Measurements from ENCODE around the gene GRIN2C.

The GRIN2C gene

GRCh38 chr17:74863420-74864296, 4.0 kb upstream of the GRIN2C start:
- DNase-seq, result no peak

GRCh38 chr17:74862919-74863318, 3.2 kb upstream of the GRIN2C start:
- DNase-seq, result no peak

GRCh38 chr17:74862108-74862901, 2.6 kb upstream of the GRIN2C start:
- peak in 1 of 2 experiments; percentile 84 for DNase-seq

DNA sequence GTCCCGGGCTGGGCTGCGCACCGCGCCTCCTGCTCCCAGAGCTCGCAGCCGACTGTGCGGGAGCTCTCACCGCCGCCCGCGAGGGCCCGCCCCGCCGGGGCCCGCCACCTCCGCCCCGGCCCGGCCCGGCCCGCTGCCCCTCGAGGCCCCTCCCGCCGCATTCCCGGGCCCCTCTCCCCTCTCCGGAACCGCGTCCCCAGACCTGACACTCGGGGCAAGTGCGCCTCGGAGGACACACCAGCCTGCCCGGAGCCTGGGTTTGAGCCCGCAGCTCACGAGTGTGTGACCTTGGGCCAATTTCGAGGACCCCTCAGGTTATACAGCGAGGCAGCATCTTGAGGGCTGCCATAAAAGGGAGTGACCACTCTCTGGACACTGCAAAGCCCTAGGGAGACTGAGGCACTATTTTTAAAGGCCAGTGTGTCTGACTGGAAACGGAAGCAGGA, 2.0 kb upstream of the GRIN2C start:
- DNase-seq, result no peak

- no peak for DNase-seq
Observed at GRCh38 chr17:74860872-74861661, 1.4 kb upstream of the GRIN2C start.

GRCh38 chr17:74860229-74860871, 665 bp upstream of the GRIN2C start:
- DNase-seq, result no peak

GRCh38 chr17:74858672-74859458, 820 bp downstream of the GRIN2C start:
- DNase-seq, result no peak

- no peak for DNase-seq
Observed at GRCh38 chr17:74857191-74857590, 2.5 kb downstream of the GRIN2C start.

GRCh38 chr17:74856112-74856511, 3.6 kb downstream of the GRIN2C start:
- peak in 1 of 2 experiments; percentile 45 for DNase-seq

DNA sequence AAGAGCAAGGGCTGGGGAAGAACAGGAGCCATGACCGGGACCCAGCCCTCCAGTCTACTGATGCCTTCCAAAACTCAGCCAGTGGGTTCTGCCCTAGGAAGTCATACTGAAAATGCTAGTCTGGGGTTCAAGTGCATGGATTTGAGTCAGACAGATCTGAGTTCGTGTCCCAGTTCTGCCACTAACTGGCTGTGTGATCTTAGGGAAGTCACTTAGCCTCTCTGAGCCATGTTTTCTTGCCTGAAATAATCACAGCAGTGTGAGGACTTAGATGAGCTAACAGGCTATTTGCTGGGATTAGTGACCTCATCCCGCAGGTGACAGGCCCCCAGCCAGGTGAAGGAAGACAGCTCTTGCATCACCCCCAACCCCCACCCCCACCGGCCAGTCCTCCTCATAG, 4.4 kb downstream of the GRIN2C start:
- DNase-seq, result no peak

DNA sequence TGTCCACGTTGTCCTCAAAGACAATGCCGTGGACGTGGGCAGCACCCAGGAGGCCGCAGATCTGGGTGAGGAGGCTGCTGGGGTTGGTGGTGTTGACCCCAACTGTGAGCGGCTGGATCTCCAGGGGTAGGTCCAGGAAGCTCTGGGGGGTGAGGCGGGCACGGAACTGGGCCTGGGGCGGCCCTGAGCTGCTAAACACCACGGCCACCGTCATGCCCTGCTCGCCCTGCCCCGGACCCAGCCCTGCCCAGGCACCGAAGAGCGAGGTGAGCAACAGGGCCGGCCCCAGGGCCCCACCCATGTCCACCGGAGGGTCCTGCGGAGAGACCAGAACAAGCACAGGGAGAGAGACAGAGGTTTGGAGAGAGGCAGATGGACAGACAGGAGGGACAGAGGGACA, 4.9 kb downstream of the GRIN2C start:
- DNase-seq, result no peak

GRCh38 chr17:74853669-74854068, 6.0 kb downstream of the GRIN2C start:
- no peak for DNase-seq

- DNase-seq, result no peak
Observed at GRCh38 chr17:74853048-74853397, 6.7 kb downstream of the GRIN2C start.

GRCh38 chr17:74852237-74853047, 7.2 kb downstream of the GRIN2C start:
- no peak for DNase-seq

GRCh38 chr17:74851612-74852236, 8.0 kb downstream of the GRIN2C start:
- DNase-seq, result no peak

GRCh38 chr17:74850914-74851313, 8.8 kb downstream of the GRIN2C start:
- no peak for DNase-seq

DNA sequence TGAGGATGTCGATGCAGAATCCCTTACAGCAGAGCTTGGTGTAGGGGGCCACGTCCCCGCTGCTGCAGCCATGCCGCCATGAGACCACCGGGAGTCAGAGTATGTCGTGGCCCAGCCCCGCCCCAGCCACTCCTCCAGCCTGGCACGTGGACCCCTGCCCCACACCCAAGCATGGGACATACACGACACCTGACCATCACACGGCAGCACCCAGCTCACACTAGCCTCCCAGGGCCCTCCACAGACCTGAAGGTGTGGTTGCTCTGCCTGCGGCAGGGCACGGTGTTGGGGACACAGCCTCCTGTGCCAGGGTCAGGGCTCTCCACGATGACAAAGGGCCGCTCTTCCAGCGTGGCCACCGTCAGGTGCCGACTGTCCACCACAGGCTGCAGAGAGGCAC, 9.4 kb downstream of the GRIN2C start:
- DNase-seq, result no peak

- DNase-seq, result no peak
Observed at GRCh38 chr17:74848656-74849399, 10.9 kb downstream of the GRIN2C start.

DNA sequence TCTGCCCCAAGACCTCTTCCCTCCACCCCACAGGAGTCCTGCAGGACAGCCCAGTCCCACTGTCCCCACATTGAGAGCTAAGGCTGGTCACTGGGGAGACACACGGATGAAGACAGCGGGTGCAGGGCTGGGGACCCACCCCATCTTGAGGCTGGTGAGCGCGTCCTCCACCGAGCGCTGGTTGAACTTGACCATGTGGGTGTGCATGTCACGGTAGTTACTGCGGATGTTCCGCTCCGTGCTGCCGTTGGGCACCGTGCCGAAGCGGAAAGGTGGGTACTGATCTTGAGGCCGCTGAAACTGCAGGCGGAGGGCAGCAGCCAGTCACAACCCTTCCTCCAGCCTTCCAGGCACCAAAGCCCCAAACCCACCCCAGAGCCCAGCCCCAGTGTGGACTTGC, 13.1 kb downstream of the GRIN2C start:
- no peak for DNase-seq

DNA sequence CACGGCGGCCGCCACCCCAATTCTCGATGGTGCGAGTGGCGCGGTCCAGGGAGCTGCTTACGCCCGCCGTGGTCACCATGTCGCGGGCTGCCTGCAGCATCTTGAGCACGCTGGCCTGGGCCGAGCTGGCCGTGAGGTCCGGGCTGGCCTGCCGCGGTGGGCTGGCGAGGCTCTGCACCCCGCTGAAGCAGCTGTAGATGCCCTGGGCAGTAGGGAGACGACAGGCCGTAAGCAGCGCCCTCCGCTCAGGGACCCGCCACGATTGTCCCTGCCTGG, 16.4 kb downstream of the GRIN2C start:
- DNase-seq, result no peak

Data from cerebellar nuclear complex (tissue), 1 donor.